Tongue (tissue), 2 donors: ENCODE measurements around the gene COL23A1. TPM values are rescaled to one million over a fixed set of nuclear protein-coding genes. Genes with fewer than 3 reads are reported as not detected.
"Not testable (repeated sequence)": the region's sequence is repeated elsewhere in the genome, so short reads cannot be mapped to it uniquely, and the experiment has no call there.

Experiments
- DNase-seq: peaks from one replicate; pipeline ENCODE4 v3.0.0-alpha.2; 2015
- total RNA-seq: library from RNA; depleted of rRNA; stranded (reverse); fragments of >200 nt; gene quantifications from one replicate; pipeline ENCODE4 v1.2.3, GENCODE V29; 2014

COL23A1 gene
- total RNA-seq, 1 donor from 2014 or later, result 5.4 TPM

GRCh38 chr5:178318382-178318781 is 271.8 kb downstream of the COL23A1 start:
- DNase-seq, result no peak

GRCh38 chr5:178317727-178318126 is 272.5 kb downstream of the COL23A1 start:
- not testable (repeated sequence) for DNase-seq

- no peak for DNase-seq
Observed at GRCh38 chr5:178314961-178315820, 275.0 kb downstream of the COL23A1 start.

- DNase-seq, result no peak
Observed at GRCh38 chr5:178314061-178314660, 276.0 kb downstream of the COL23A1 start.

GRCh38 chr5:178313316-178313715 is 276.9 kb downstream of the COL23A1 start:
- no peak for DNase-seq

- DNase-seq, result peak; percentile 50
Observed at GRCh38 chr5:178312880-178313282, 277.3 kb downstream of the COL23A1 start.

- DNase-seq, result no peak
Observed at GRCh38 chr5:178310130-178310865, 279.9 kb downstream of the COL23A1 start.

GRCh38 chr5:178309271-178310013 is 280.8 kb downstream of the COL23A1 start:
- no peak for DNase-seq

GRCh38 chr5:178308541-178309092 is 281.6 kb downstream of the COL23A1 start:
- DNase-seq, result no peak

GRCh38 chr5:178307267-178308045 is 282.7 kb downstream of the COL23A1 start:
- no peak for DNase-seq

- no peak for DNase-seq
Observed at GRCh38 chr5:178306430-178307225, 283.6 kb downstream of the COL23A1 start.

- no peak for DNase-seq
Observed at GRCh38 chr5:178305801-178306200, 284.4 kb downstream of the COL23A1 start.

- DNase-seq, result no peak
Observed at GRCh38 chr5:178304761-178305645, 285.2 kb downstream of the COL23A1 start.

GRCh38 chr5:178304016-178304415 is 286.2 kb downstream of the COL23A1 start:
- no peak for DNase-seq

GRCh38 chr5:178302321-178302720 is 287.9 kb downstream of the COL23A1 start:
- not testable (repeated sequence) for DNase-seq

- DNase-seq, result no peak
Observed at GRCh38 chr5:178301641-178302040, 288.6 kb downstream of the COL23A1 start.

- no peak for DNase-seq
Observed at GRCh38 chr5:178298283-178298807, 291.8 kb downstream of the COL23A1 start.

- no peak for DNase-seq
Observed at GRCh38 chr5:178297751-178298150, 292.4 kb downstream of the COL23A1 start.

- DNase-seq, result no peak
Observed at GRCh38 chr5:178296066-178296465, 294.1 kb downstream of the COL23A1 start.
